Measurements from ENCODE around the gene SYT1.
A peak's percentile ranks its signal among the peaks of the same experiment; 100 is the strongest.
"Not testable (repeated sequence)": the region's sequence is repeated elsewhere in the genome, so short reads cannot be mapped to it uniquely, and the experiment has no call there.

SYT1 gene

DNA sequence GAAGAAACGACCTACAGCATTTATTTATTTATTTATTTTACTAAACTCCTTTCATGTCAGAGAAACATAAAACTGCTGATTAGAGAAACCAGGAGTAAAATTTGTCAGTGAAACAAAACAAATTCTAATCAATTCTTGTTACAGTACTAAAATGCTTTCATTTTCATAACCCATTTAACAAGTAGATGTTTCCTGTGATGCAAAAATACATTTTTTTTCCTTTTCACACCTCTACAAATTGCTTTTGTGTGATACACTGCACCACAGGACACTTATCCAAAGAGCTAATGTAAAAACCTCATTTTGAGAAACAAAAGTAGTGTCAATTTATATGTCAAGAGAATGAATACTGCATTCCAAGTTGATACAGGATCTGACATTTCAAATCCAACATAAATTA is 155.1 kb downstream of the SYT1 start:
- Histone ChIP-seq H3K4me3 (ENCODE audit: extremely low read depth, insufficient read depth, low read length, poor library complexity, severe bottlenecking) (no peak overlapping the region), H3K27ac (ENCODE audit: low read depth, low read length, severe bottlenecking) (no peak overlapping the region), H3K4me1 (ENCODE audit: control insufficient read depth, insufficient read depth, low read length, poor library complexity, severe bottlenecking) (peaks cover 4% of the 10 kb centered on the region), H3K9me3 (ENCODE audit: control insufficient read depth, low read length) (no peaks in the 10 kb centered on the region), H3K36me3 (ENCODE audit: control insufficient read depth, insufficient read depth, low read length) (no peaks in the 10 kb centered on the region)
- no CpG with 5 or more reads among the region's 1 CpG for WGBS, 2 experiments (ENCODE audit: insufficient coverage in 2 of 2)

DNA sequence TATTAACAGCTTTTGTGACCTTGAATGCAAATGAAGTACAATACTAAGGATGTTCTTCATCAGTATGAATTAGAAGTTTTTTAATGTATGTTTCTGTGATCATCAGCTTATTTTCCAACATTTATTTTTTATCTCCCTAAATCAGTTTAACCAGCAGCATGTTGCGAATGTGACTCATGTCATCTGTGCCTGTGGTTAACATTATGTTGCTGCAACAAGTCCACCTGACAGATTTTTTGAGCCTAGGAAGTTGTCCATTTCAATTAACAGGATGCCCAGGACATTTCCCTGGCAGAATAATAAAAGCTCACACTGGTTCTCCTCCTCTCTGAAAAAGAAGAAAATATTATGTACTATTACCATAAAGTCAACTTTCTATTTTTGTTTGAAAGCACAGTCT is 155.5 kb downstream of the SYT1 start:
- 100% methylated on average over 1 of the region's 1 CpG for WGBS, 2 experiments (ENCODE audit: insufficient coverage in 2 of 2)
- H3K4me1 ChIP-seq (ENCODE audit: control insufficient read depth, insufficient read depth, low read length, poor library complexity, severe bottlenecking): peaks cover 4% of the 10 kb centered on the region

GRCh38 chr12:79021021-79021420 is 156.4 kb downstream of the SYT1 start:
- Histone ChIP-seq H3K4me1 (ENCODE audit: control insufficient read depth, insufficient read depth, low read length, poor library complexity, severe bottlenecking) (peaks cover 4% of the 10 kb centered on the region), H3K27ac (ENCODE audit: low read depth, low read length, severe bottlenecking) (no peak overlapping the region), H3K9me3 (ENCODE audit: control insufficient read depth, low read length) (no peaks in the 10 kb centered on the region), H3K4me3 (ENCODE audit: extremely low read depth, insufficient read depth, low read length, poor library complexity, severe bottlenecking) (no peak overlapping the region), H3K36me3 (ENCODE audit: control insufficient read depth, insufficient read depth, low read length) (no peaks in the 10 kb centered on the region)

More for the DNA sequence above, 155.5 kb downstream of the SYT1 start:
- Histone ChIP-seq H3K36me3 (ENCODE audit: control insufficient read depth, insufficient read depth, low read length) (no peaks in the 10 kb centered on the region), H3K4me3 (ENCODE audit: extremely low read depth, insufficient read depth, low read length, poor library complexity, severe bottlenecking) (no peak overlapping the region), H3K9me3 (ENCODE audit: control insufficient read depth, low read length) (no peaks in the 10 kb centered on the region), H3K27ac (ENCODE audit: low read depth, low read length, severe bottlenecking) (no peak overlapping the region)

DNA sequence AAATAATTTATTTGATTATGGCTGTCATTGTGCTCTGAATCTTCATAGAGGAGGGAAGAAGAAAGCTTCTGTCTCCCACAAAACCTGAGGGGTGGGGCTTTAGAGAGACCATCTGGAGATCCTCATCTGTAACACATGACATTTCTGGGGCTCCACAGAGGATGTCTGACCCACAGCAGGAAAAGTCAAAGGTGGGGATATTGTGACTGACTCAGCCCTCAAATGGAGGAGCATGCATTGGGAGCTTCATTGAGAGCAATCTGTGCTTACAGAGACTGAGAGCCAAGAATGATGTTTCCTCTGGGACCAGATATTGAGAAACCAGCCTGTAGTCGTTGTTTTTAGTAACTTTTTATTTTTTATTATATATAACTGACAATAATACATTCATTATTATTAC is 158.7 kb downstream of the SYT1 start:
- Histone ChIP-seq H3K4me1 (ENCODE audit: control insufficient read depth, insufficient read depth, low read length, poor library complexity, severe bottlenecking) (peaks cover 4% of the 10 kb centered on the region), H3K4me3 (ENCODE audit: extremely low read depth, insufficient read depth, low read length, poor library complexity, severe bottlenecking) (no peak overlapping the region), H3K27ac (ENCODE audit: low read depth, low read length, severe bottlenecking) (no peak overlapping the region), H3K36me3 (ENCODE audit: control insufficient read depth, insufficient read depth, low read length) (no peaks in the 10 kb centered on the region), H3K9me3 (ENCODE audit: control insufficient read depth, low read length) (no peaks in the 10 kb centered on the region)
- no CpG with 5 or more reads among the region's 1 CpG for WGBS, 2 experiments (ENCODE audit: insufficient coverage in 2 of 2)

GRCh38 chr12:79023784-79024183 is 159.2 kb downstream of the SYT1 start:
- no peaks in the 10 kb centered on the region for H3K36me3 ChIP-seq (ENCODE audit: control insufficient read depth, insufficient read depth, low read length)
- peaks cover 4% of the 10 kb centered on the region for H3K4me1 ChIP-seq (ENCODE audit: control insufficient read depth, insufficient read depth, low read length, poor library complexity, severe bottlenecking)
- 72 to 100% methylated on average over 2 of the region's 2 CpGs for WGBS, 2 experiments (ENCODE audit: insufficient coverage in 2 of 2)
- no peak overlapping the region for H3K4me3 ChIP-seq (ENCODE audit: extremely low read depth, insufficient read depth, low read length, poor library complexity, severe bottlenecking)
- H3K27ac ChIP-seq (ENCODE audit: low read depth, low read length, severe bottlenecking): no peak overlapping the region
- no peaks in the 10 kb centered on the region for H3K9me3 ChIP-seq (ENCODE audit: control insufficient read depth, low read length)

DNA sequence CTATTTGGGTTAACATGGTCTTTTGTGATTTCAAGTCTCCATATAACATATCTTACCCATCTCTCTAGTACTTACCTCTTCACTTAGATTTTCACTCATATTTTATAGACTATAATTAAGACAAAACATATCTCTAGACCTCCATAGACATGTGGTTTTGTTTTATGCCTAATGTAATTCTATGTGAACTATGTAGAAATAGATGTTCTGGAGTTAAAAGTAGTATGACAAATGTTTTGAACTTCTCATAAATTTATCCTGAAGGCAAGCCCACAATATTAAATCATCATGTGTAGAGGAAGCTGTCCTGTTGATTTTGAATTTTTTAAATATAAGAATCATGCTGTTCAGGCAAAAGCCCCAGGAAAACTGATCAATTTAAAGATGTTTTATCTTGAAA is 169.2 kb downstream of the SYT1 start:
- Histone ChIP-seq H3K4me1 (ENCODE audit: control insufficient read depth, insufficient read depth, low read length, poor library complexity, severe bottlenecking) (no peaks in the 10 kb centered on the region), H3K36me3 (ENCODE audit: control insufficient read depth, insufficient read depth, low read length) (no peaks in the 10 kb centered on the region), H3K4me3 (ENCODE audit: extremely low read depth, insufficient read depth, low read length, poor library complexity, severe bottlenecking) (no peak overlapping the region), H3K27ac (ENCODE audit: low read depth, low read length, severe bottlenecking) (no peak overlapping the region), H3K9me3 (ENCODE audit: control insufficient read depth, low read length) (no peaks in the 10 kb centered on the region)

DNA sequence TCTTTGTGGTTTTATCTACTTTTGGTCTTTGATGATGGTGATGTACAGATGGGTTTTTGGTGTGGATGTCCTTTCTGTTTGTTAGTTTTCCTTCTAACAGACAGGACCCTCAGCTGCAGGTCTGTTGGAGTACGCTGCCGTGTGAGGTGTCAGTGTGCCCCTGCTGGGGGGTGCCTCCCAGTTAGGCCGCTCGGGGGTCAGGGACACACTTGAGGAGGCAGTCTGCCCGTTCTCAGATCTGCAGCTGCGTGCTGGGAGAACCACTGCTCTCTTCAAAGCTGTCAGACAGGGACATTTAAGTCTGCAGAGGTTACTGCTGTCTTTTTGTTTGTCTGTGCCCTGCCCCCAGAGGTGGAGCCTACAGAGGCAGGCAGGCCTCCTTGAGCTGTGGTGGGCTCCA is 180.2 kb downstream of the SYT1 start:
- not testable (repeated sequence) for H3K9me3 ChIP-seq (ENCODE audit: control insufficient read depth, low read length); H3K36me3 ChIP-seq (ENCODE audit: control insufficient read depth, insufficient read depth, low read length); H3K4me1 ChIP-seq (ENCODE audit: control insufficient read depth, insufficient read depth, low read length, poor library complexity, severe bottlenecking); H3K27ac ChIP-seq (ENCODE audit: low read depth, low read length, severe bottlenecking); H3K4me3 ChIP-seq (ENCODE audit: extremely low read depth, insufficient read depth, low read length, poor library complexity, severe bottlenecking)
- WGBS, 2 experiments (ENCODE audit: insufficient coverage in 2 of 2): 67% methylated on average over 2 of the region's 6 CpGs; no CpG with 5 or more reads in 1 of the 2 experiments

GRCh38 chr12:79045149-79045703 is 180.7 kb downstream of the SYT1 start:
- peak overlapping the region; percentile 11 for H3K4me3 ChIP-seq (ENCODE audit: extremely low read depth, insufficient read depth, low read length, poor library complexity, severe bottlenecking)
- H3K4me1 ChIP-seq (ENCODE audit: control insufficient read depth, insufficient read depth, low read length, poor library complexity, severe bottlenecking); H3K9me3 ChIP-seq (ENCODE audit: control insufficient read depth, low read length); H3K27ac ChIP-seq (ENCODE audit: low read depth, low read length, severe bottlenecking); H3K36me3 ChIP-seq (ENCODE audit: control insufficient read depth, insufficient read depth, low read length): not testable (repeated sequence)
- WGBS, 2 experiments (ENCODE audit: insufficient coverage in 2 of 2): 52 to 58% methylated on average over 27 to 32 of the region's 32 CpGs

DNA sequence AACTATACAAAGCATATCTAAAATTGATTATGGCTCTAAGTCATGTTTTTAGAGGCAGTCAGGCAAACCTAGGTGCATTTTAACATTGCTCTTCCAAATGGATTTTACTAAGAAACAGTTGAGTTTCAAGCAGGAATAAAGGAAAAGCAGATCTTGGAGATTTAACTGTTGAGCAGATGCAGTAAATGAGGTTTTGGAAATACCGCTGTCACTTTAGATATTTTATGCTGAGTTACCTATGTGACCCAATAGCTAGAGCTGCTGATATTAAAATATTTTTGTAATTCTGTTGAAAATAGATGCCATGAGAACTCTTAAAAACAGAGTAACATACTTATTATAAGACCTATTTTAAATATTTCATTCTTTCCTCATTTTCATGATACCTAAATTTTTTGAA is 181.4 kb downstream of the SYT1 start:
- Histone ChIP-seq H3K36me3 (ENCODE audit: control insufficient read depth, insufficient read depth, low read length) (no peaks in the 10 kb centered on the region), H3K4me1 (ENCODE audit: control insufficient read depth, insufficient read depth, low read length, poor library complexity, severe bottlenecking) (no peaks in the 10 kb centered on the region), H3K9me3 (ENCODE audit: control insufficient read depth, low read length) (no peaks in the 10 kb centered on the region), H3K4me3 (ENCODE audit: extremely low read depth, insufficient read depth, low read length, poor library complexity, severe bottlenecking) (no peak overlapping the region), H3K27ac (ENCODE audit: low read depth, low read length, severe bottlenecking) (no peak overlapping the region)
- 86% methylated on average over 1 of the region's 1 CpG; no CpG with 5 or more reads in 1 of the 2 experiments for WGBS, 2 experiments (ENCODE audit: insufficient coverage in 2 of 2)

GRCh38 chr12:79048962-79049361 is 184.4 kb downstream of the SYT1 start:
- no peak overlapping the region for H3K27ac ChIP-seq (ENCODE audit: low read depth, low read length, severe bottlenecking)
- WGBS, 2 experiments (ENCODE audit: insufficient coverage in 2 of 2): no CpG with 5 or more reads among the region's 3 CpGs
- H3K36me3 ChIP-seq (ENCODE audit: control insufficient read depth, insufficient read depth, low read length): no peaks in the 10 kb centered on the region

DNA sequence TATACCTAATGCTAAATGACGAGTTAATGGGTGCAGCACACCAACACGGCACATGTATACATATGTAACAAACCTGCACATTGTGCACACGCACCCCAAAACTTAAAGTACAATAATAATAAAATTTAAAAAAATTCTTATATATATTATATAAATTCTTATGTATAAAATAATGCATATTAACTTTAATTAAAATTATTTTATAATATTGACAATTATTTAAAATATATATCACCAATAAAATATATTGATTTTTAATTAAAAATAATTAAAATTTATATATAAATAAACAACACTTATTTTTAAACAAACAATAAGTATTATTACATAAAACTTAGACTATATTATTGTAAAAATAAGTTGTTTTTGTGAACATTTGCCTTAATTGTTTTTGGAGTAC is 188.8 kb downstream of the SYT1 start:
- Histone ChIP-seq H3K9me3 (ENCODE audit: control insufficient read depth, low read length) (no peaks in the 10 kb centered on the region), H3K36me3 (ENCODE audit: control insufficient read depth, insufficient read depth, low read length) (no peaks in the 10 kb centered on the region), H3K4me1 (ENCODE audit: control insufficient read depth, insufficient read depth, low read length, poor library complexity, severe bottlenecking) (peaks cover 18% of the 10 kb centered on the region), H3K27ac (ENCODE audit: low read depth, low read length, severe bottlenecking) (no peak overlapping the region), H3K4me3 (ENCODE audit: extremely low read depth, insufficient read depth, low read length, poor library complexity, severe bottlenecking) (no peak overlapping the region)
- no CpG with 5 or more reads among the region's 3 CpGs for WGBS, 2 experiments (ENCODE audit: insufficient coverage in 2 of 2)

More at GRCh38 chr12:79048962-79049361, 184.4 kb downstream of the SYT1 start:
- H3K9me3 ChIP-seq (ENCODE audit: control insufficient read depth, low read length): no peaks in the 10 kb centered on the region
- H3K4me1 ChIP-seq (ENCODE audit: control insufficient read depth, insufficient read depth, low read length, poor library complexity, severe bottlenecking): no peaks in the 10 kb centered on the region
- H3K4me3 ChIP-seq (ENCODE audit: extremely low read depth, insufficient read depth, low read length, poor library complexity, severe bottlenecking): no peak overlapping the region
